Measurements from ENCODE around the gene COLEC12.

DNA sequence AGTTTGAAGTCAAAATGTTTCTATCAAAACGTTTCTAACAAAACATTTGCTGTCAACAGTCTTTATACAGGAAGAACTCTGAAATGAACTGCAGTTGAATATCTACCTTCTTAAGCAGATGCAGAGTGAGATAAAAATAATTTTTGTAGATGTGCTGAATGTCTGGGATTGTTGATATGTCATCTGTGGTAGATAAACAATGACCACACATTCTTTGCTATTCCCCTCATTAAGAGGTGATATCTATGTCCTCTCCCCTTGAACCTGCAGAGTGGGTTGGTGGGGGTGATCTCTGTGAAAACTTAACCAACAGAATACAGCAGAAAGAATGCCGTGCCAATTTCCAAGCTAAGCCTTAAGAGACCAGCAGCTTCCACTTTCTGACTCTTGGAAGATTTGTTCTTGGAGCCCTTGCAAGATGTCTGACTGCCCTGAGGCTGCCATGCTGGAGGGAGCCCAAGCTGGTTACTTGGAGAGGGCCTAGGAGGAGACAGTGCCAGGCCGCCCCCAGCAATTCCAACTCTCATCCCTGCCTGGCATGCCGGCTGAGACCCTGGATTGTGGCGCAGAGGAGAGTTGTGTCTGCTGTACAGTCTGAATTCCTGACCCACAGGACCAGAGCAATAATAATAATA, 80.8 kb downstream of the COLEC12 start:
- no peak for TF ChIP-seq EZH2 (IDR thresholded peaks at IDR 0.05; ENCODE audit: low read depth)
- TF ChIP-seq, protein P1, sequence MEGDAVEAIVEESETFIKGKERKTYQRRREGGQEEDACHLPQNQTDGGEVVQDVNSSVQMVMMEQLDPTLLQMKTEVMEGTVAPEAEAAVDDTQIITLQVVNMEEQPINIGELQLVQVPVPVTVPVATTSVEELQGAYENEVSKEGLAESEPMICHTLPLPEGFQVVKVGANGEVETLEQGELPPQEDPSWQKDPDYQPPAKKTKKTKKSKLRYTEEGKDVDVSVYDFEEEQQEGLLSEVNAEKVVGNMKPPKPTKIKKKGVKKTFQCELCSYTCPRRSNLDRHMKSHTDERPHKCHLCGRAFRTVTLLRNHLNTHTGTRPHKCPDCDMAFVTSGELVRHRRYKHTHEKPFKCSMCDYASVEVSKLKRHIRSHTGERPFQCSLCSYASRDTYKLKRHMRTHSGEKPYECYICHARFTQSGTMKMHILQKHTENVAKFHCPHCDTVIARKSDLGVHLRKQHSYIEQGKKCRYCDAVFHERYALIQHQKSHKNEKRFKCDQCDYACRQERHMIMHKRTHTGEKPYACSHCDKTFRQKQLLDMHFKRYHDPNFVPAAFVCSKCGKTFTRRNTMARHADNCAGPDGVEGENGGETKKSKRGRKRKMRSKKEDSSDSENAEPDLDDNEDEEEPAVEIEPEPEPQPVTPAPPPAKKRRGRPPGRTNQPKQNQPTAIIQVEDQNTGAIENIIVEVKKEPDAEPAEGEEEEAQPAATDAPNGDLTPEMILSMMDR (conservative IDR thresholded peaks at IDR 0.05), result no peak
